Thyroid gland (tissue), 4 donors: ENCODE data around the gene ITPKB. TPM values are rescaled to one million over a fixed set of nuclear protein-coding genes. Genes with fewer than 3 reads are reported as not detected.

ENCODE experiments used
- DNase-seq, 2 donors: peaks; one replicate each; pipeline ENCODE4 v3.0.0-alpha.2; 2019
- H3K27ac ChIP-seq, 3 donors: fragments of 200-600 bp; sonication (generic); 1 replicate in 2 of 3; 2 replicates in 1 of 3; pipeline ENCODE4 v1.5.1; 2016 to 2019; ENCODE audit warnings: mild to moderate bottlenecking in 1 of 3, moderate library complexity in 1 of 3
- H3K27me3 ChIP-seq: fragments of 200-600 bp; sonication (generic); one replicate; pipeline ENCODE4 v1.5.1; 2019
- H3K36me3 ChIP-seq, 2 donors: fragments of 200-600 bp; sonication (generic); one replicate each; pipeline ENCODE4 v1.5.1; 2016 to 2019
- H3K4me1 ChIP-seq, 2 donors: fragments of 200-600 bp; sonication (generic); one replicate each; pipeline ENCODE4 v1.5.1; 2017 to 2019
- H3K4me3 ChIP-seq, 3 donors: fragments of 200-600 bp; sonication (generic); replicated peaks in 1 of 3; 1 replicate in 2 of 3; 2 replicates in 1 of 3; pipeline ENCODE4 v1.5.1; 2016; ENCODE audit warnings: mild to moderate bottlenecking in 1 of 3
- H3K9me3 ChIP-seq: fragments of 200-600 bp; sonication (generic); one replicate; pipeline ENCODE4 v1.5.1; 2017
- POLR2A ChIP-seq, 2 donors: fragments of 450-650 bp; IDR thresholded peaks; one replicate each; pipeline ENCODE4 v1.6.1; 2017; ENCODE audit warnings: antibody characterized with exemption in 2 of 2, mild to moderate bottlenecking in 2 of 2, moderate library complexity in 1 of 2
- WGBS, 2 donors: methylation state at CpG; one replicate each; pipeline ENCODE4 v1.1.5; 2017; 5-methylcytosine and 5-hydroxymethylcytosine counted together
- intact Hi-C: fragments of 100-400 bp; cut with DNase I; formaldehyde crosslinking; loops from one replicate; pipeline ENCODE4 v1.15.1; 2023
- total RNA-seq, 4 donors: library from RNA; depleted of rRNA; stranded (reverse); fragments of >200 nt; gene quantifications; one replicate each; pipeline ENCODE4 v1.2.3, GENCODE V29; 2016
- TF ChIP-seq, protein P1 (sequence below), 6 experiments: fragments of 200-600 bp in 3 of 6; fragments of 450-650 bp in 3 of 6; sonication (generic) in 3 of 6; IDR thresholded peaks; one replicate each; pipeline ENCODE4 v1.5.1; 2016 to 2019; ENCODE audit warnings: antibody characterized with exemption in 6 of 6, mild to moderate bottlenecking in 2 of 6, inconsistent platforms in 1 of 6, moderate library complexity in 1 of 6

Gene ITPKB
- total RNA-seq, 4 donors from 2014 or later = 19.1 to 24.0 (median 22.2) TPM

DNA sequence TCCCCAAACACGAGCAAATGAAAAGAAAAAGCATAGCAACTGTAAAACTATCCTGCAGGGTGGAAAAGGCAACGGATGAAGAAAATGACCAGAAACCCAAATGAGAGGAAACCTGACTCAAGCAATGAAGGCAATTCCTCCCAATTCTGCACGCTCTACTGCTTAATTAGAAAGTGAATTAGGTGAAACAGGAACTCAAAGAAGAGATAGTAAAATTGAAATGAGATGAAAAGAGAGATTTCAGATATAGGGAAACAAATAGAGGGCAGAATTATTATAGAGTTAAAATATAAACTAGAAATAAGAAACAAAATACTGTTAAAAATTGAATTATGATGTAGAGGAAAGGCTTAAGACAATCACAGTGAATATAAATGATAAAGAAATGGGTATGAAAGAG lies 27.5 kb upstream of the ITPKB start:
- TF ChIP-seq, protein P1, sequence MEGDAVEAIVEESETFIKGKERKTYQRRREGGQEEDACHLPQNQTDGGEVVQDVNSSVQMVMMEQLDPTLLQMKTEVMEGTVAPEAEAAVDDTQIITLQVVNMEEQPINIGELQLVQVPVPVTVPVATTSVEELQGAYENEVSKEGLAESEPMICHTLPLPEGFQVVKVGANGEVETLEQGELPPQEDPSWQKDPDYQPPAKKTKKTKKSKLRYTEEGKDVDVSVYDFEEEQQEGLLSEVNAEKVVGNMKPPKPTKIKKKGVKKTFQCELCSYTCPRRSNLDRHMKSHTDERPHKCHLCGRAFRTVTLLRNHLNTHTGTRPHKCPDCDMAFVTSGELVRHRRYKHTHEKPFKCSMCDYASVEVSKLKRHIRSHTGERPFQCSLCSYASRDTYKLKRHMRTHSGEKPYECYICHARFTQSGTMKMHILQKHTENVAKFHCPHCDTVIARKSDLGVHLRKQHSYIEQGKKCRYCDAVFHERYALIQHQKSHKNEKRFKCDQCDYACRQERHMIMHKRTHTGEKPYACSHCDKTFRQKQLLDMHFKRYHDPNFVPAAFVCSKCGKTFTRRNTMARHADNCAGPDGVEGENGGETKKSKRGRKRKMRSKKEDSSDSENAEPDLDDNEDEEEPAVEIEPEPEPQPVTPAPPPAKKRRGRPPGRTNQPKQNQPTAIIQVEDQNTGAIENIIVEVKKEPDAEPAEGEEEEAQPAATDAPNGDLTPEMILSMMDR (IDR thresholded peaks at IDR 0.05) = no peak
- no peak for TF ChIP-seq POLR2A (IDR thresholded peaks at IDR 0.05)
- no peak overlapping the region for H3K27ac ChIP-seq
- no peak for DNase-seq
- intact Hi-C loops = no loop called here
- no peak overlapping the region for H3K4me3 ChIP-seq
- H3K36me3 ChIP-seq = no peaks in the 10 kb centered on the region
- H3K9me3 ChIP-seq = no peaks in the 10 kb centered on the region
- no peaks in the 10 kb centered on the region for H3K27me3 ChIP-seq
- WGBS, 2 donors = 77 to 78% methylated on average over 3 of the region's 3 CpGs
- H3K4me1 ChIP-seq = no peaks in the 10 kb centered on the region

DNA sequence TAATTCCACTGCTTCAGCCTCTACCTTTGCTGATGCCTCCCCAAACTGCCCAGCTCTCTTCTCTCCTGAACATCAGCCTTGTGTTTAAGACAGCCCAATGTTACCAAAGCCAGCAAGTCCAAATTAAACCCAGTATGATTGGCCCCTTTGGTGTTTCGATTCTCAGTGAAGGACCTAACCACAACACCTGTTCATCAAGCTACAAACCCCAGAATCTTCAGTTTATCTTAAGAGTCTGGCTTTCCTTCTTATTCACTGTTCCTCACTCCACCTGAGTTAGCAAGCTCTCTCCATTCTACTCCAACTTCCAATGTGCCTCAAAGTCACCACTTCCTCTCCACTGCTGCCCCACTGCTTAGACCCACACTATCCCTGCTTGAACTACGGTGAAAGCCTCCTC lies 25.5 kb upstream of the ITPKB start:
- Histone ChIP-seq H3K9me3 (no peaks in the 10 kb centered on the region), H3K27me3 (no peaks in the 10 kb centered on the region), H3K4me3 (no peak overlapping the region), H3K36me3 (no peaks in the 10 kb centered on the region), H3K27ac (no peak overlapping the region), H3K4me1 (no peaks in the 10 kb centered on the region)
- WGBS, 2 donors = 86 to 93% methylated on average over 2 of the region's 2 CpGs
- intact Hi-C loops = no loop called here
- TF ChIP-seq, protein P1 (IDR thresholded peaks at IDR 0.05) = no peak
- TF ChIP-seq POLR2A (IDR thresholded peaks at IDR 0.05) = no peak
- DNase-seq = no peak

DNA sequence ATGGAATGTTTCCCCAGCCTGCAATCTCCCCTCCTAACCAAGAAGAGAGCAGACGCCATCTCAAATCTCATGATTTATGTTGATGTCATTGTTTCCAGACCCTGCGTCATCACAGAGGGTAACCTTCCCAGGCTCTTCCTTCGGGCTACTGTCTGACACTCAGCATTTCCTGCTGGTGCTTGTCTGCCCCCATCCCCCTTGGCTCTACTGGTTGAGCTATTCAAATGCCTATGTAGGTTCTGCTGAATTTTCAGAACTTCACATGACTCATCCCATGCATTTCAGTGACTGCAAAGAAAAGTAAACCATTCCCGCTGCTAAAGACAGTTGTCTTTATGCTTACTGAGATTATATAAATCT lies 24.8 kb upstream of the ITPKB start:
- Histone ChIP-seq H3K27ac (no peak overlapping the region), H3K36me3 (no peaks in the 10 kb centered on the region), H3K4me3 (no peak overlapping the region), H3K4me1 (no peaks in the 10 kb centered on the region), H3K27me3 (no peaks in the 10 kb centered on the region), H3K9me3 (no peaks in the 10 kb centered on the region)
- no peak for DNase-seq
- intact Hi-C loops = no loop called here
- TF ChIP-seq POLR2A (IDR thresholded peaks at IDR 0.05) = no peak
- TF ChIP-seq, protein P1 (IDR thresholded peaks at IDR 0.05) = no peak
- 51 to 61% methylated on average over 4 of the region's 4 CpGs for WGBS, 2 donors

DNA sequence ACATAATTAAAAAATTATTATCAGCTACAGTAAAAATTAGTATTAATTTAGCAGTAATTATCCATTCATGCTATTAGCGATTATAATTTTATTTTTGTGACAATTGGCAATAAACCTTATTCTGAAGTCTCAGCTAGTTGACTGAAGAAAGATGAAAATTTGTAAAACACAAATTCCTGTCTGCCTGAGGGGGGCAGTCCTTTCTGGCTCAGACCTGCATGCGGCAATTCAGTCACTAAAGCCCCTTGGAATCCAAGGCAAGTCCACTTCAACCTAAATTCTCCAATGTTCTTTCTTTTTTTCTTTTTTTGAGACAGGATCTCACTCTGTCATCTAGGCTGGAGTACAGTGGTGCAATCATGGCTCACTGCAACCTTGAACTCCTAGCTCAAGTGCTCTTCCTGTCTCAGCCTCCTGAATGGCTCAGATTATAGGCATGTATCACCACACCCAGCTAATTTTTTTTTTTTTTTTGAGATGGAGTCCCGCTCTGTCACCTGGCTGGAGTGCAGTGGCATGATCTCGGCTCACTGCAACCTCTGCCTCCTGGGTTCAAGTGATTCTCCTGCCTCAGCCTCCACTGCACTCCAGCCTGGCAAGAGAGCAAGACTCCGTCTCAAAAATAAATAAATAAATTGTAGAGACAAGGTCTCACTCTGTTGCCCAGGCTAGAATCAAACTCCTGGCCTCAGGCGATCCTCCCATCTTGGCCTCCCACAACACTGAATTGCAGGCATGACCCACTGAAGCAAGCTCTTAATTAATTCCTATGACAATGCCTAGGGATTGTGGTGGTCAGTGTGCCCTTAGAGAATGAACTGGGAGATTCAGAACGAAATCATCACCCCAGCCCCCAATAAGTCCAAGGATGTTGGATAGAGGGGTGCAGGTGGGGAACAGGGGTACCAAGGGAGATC lies 24.2 kb upstream of the ITPKB start:
- Histone ChIP-seq H3K36me3 (no peaks in the 10 kb centered on the region), H3K4me3 (no peak overlapping the region), H3K27ac (no peak overlapping the region), H3K9me3 (no peaks in the 10 kb centered on the region), H3K27me3 (no peaks in the 10 kb centered on the region), H3K4me1 (no peaks in the 10 kb centered on the region)
- TF ChIP-seq, protein P1 (IDR thresholded peaks at IDR 0.05) = no peak
- no peak for TF ChIP-seq POLR2A (IDR thresholded peaks at IDR 0.05)
- intact Hi-C loops = no loop called here
- no peak for DNase-seq
- WGBS, 2 donors = 76 to 87% methylated on average over 7 of the region's 7 CpGs

DNA sequence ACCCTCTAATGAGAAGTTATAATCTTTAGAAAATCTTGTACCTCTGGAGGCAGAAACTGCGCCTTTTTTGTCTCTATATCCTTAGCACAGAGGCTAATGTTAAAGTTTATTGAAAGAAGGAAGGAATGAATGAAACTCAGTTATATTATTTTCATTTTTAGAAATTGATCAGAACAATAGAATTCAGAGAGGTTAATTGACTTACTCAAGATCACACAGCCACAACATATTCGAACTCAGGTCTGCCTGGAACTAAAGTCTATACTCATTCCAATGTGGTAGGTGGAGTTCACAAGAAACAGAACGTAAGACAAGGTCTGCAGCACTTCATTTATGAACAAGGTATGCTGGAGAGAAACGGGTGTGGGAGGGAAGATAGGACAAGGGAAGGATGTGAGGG lies 23.0 kb upstream of the ITPKB start:
- Histone ChIP-seq H3K4me1 (no peaks in the 10 kb centered on the region), H3K4me3 (no peak overlapping the region), H3K27ac (no peak overlapping the region), H3K9me3 (no peaks in the 10 kb centered on the region), H3K36me3 (no peaks in the 10 kb centered on the region), H3K27me3 (no peaks in the 10 kb centered on the region)
- WGBS, 2 donors = 84% methylated on average over 4 of the region's 4 CpGs
- intact Hi-C loops = no loop called here
- no peak for DNase-seq
- TF ChIP-seq, protein P1 (IDR thresholded peaks at IDR 0.05) = no peak
- TF ChIP-seq POLR2A (IDR thresholded peaks at IDR 0.05) = no peak
